Pancreas (tissue), 10 donors: ENCODE results near the gene KDM4C. TPM values are rescaled to one million over a fixed set of nuclear protein-coding genes. Genes with fewer than 3 reads are reported as not detected.
A peak's percentile ranks its signal among the peaks of the same experiment; 100 is the strongest.

ENCODE experiments used
- ATAC-seq, 4 donors: fragments of 200-7000 bp; cut with Tn5 transposase; one replicate each; pipeline versions ENCODE4 v1.8.0 to v1.9.1; 2020; ENCODE audit warnings: mild to moderate bottlenecking in 4 of 4, moderate library complexity in 4 of 4
- DNase-seq, 6 donors: peaks; one replicate each; pipeline ENCODE4 v3.0.0-alpha.2; 2020
- FAIRE-seq: peaks from 2 replicates; lab custom pipeline; 2012; peaks lifted over from hg19 to GRCh38; lab: Jason Lieb, UNC
- H3K27ac ChIP-seq, 4 donors: fragments of 200-600 bp; sonication (generic); 1 replicate in 3 of 4; 2 replicates in 1 of 4; pipeline versions ENCODE4 v1.5.0 to v1.8.0; 2020
- H3K27me3 ChIP-seq, 4 donors: fragments of 200-600 bp; one replicate each; pipeline ENCODE4 v1.8.0; 2021
- H3K36me3 ChIP-seq, 3 donors: fragments of 200-600 bp; sonication (generic) in 1 of 3; one replicate each; pipeline versions ENCODE4 v1.5.0 to v1.8.0; 2020 to 2021
- H3K4me1 ChIP-seq, 3 donors: fragments of 200-600 bp; one replicate each; pipeline ENCODE4 v1.8.0; 2021
- H3K4me3 ChIP-seq, 4 donors: fragments of 200-600 bp; sonication (generic) in 2 of 4; one replicate each; pipeline versions ENCODE4 v1.5.0 to v1.8.0; 2020 to 2021
- H3K9me3 ChIP-seq, 4 donors: fragments of 200-600 bp; one replicate each; pipeline ENCODE4 v1.8.0; 2021
- CTCF ChIP-seq, 4 donors: fragments of 200-600 bp; sonication (generic) in 3 of 4; IDR thresholded peaks; one replicate each; pipeline versions ENCODE4 v1.5.0 to v1.8.0; 2021; ENCODE audit warnings: antibody characterized with exemption in 4 of 4
- whole genome bisulfite sequencing, 2 donors: extraction: QIAGEN DNeasy Blood & Tissue Kit; methylation state at CpG; one replicate each; pipeline ENCODE4 v1.1.7; 2013; 5-methylcytosine and 5-hydroxymethylcytosine counted together
- intact Hi-C, 3 donors: fragments of 100-400 bp; cut with DNase I; formaldehyde crosslinking; loops; one replicate each; pipeline versions ENCODE4 v1.11.1 to v1.14.2; 2022
- polyA plus RNA-seq, 2 donors: library from polyadenylated mRNA; stranded (reverse); fragments of 200-250 nt; gene quantifications; one replicate each; pipeline ENCODE4 v1.2.3, GENCODE V29; 2013
- total RNA-seq, 6 donors: library from RNA; stranded (reverse); fragmentation: NEBNext Ultra II Directional in 4 of 6; extraction: Animal tissue kit (Norgen Biotek cat#: 25700) in 4 of 6; gene quantifications; one replicate each; pipeline versions ENCODE4 v1.2.1 to v1.2.4, GENCODE V29; 2021 to 2023
- donor health status: healthy with polysubstance abuse.
- donor health status: DM: no; HTN: no; CAD: no; lungs with moderate emphysema.
- donor health status: DM: no; HTN: no; CAD: no.
- donor health status: control.
- donor health status: control.
- donor health status: Bipolar disorder and iron deficiency.
- donor health status: DM: yes; HTN: yes; CAD: no.
- donor health status: DM: no; HTN: no; CAD: no.
- donor health status: DM: no; HTN: no; CAD: no.
- donor health status: DM: yes; HTN: yes; CAD: no.

Gene KDM4C
- total and polyA plus RNA-seq, 8 donors, result 10.5 to 30.8 (median 19.7) TPM

GRCh38 chr9:6873857-6874256, 116.1 kb downstream of the KDM4C start:
- TF ChIP-seq CTCF (IDR thresholded peaks at IDR 0.05), result no peak
- no peaks in the 10 kb centered on the region for H3K9me3 ChIP-seq
- no peak for FAIRE-seq
- no peaks in the 10 kb centered on the region for H3K27me3 ChIP-seq
- intact Hi-C loops, result no loop called here
- peaks cover 7 to 8% (median 7%) of the 10 kb centered on the region in 3 donors for H3K4me1 ChIP-seq
- H3K27ac ChIP-seq, result no peak overlapping the region
- WGBS, 2 donors, result 75 to 78% methylated on average over 7 of the region's 7 CpGs
- H3K4me3 ChIP-seq, result no peak overlapping the region
- ATAC-seq, result no peak
- no peaks in the 10 kb centered on the region for H3K36me3 ChIP-seq
- no peak for DNase-seq

- no peak for ATAC-seq
- intact Hi-C loops, result no loop called here
- H3K36me3 ChIP-seq, result no peaks in the 10 kb centered on the region
These were observed 118.6 kb downstream of the KDM4C start for GRCh38 chr9:6876195-6876894.

GRCh38 chr9:6877671-6878161, 119.9 kb downstream of the KDM4C start:
- H3K27me3 ChIP-seq, result no peaks in the 10 kb centered on the region
- no peaks in the 10 kb centered on the region for H3K36me3 ChIP-seq
- intact Hi-C loops, result no loop called here
- H3K9me3 ChIP-seq, result no peaks in the 10 kb centered on the region
- H3K4me1 ChIP-seq, result no peaks in the 10 kb centered on the region
- H3K4me3 ChIP-seq, result no peak overlapping the region
- DNase-seq, result no peak
- 71 to 75% methylated on average over 1 of the region's 1 CpG for WGBS, 2 donors
- H3K27ac ChIP-seq, result no peak overlapping the region
- TF ChIP-seq CTCF (IDR thresholded peaks at IDR 0.05), result no peak
- no peak for ATAC-seq
- FAIRE-seq, result no peak

More at GRCh38 chr9:6876195-6876894, 118.6 kb downstream of the KDM4C start:
- no peak overlapping the region for H3K27ac ChIP-seq
- TF ChIP-seq CTCF (IDR thresholded peaks at IDR 0.05), result no peak
- no peaks in the 10 kb centered on the region for H3K9me3 ChIP-seq
- no peaks in the 10 kb centered on the region for H3K27me3 ChIP-seq
- WGBS, 2 donors, result 96 to 98% methylated on average over 10 of the region's 10 CpGs
- FAIRE-seq (no peak), DNase-seq (no peak)
- peaks cover 0 to 2% (median 0%) of the 10 kb centered on the region in 3 donors for H3K4me1 ChIP-seq
- no peak overlapping the region for H3K4me3 ChIP-seq

DNA sequence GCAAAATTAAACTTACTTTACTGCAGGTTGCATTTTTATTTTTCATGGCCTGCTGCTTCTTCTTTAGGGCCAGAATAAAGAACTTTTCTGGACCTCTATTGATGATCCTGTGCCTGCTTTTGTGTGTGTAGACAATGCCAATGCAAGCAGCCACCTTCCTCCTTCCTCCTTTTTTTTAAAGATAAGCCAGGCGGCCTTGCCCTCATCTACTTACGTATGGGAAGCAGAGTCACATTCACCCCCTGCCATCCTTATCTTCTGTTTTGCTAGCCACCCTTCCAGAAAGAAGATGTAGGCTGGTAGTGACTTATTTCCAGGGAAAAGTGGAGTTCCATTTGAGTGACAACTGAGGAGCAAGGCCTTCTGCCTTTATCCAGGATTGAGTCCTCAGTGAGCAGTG, 122.9 kb downstream of the KDM4C start:
- intact Hi-C loops, result no loop called here
- Histone ChIP-seq H3K27ac (no peak overlapping the region), H3K27me3 (no peaks in the 10 kb centered on the region), H3K36me3 (no peaks in the 10 kb centered on the region), H3K4me1 (peaks cover 4 to 8% (median 5%) of the 10 kb centered on the region in 3 donors), H3K9me3 (no peaks in the 10 kb centered on the region), H3K4me3 (no peak overlapping the region)
- DNase-seq (no peak), ATAC-seq (no peak), FAIRE-seq (no peak)
- WGBS, 2 donors, result 62 to 64% methylated on average over 2 of the region's 2 CpGs
- no peak for TF ChIP-seq CTCF (IDR thresholded peaks at IDR 0.05)

DNA sequence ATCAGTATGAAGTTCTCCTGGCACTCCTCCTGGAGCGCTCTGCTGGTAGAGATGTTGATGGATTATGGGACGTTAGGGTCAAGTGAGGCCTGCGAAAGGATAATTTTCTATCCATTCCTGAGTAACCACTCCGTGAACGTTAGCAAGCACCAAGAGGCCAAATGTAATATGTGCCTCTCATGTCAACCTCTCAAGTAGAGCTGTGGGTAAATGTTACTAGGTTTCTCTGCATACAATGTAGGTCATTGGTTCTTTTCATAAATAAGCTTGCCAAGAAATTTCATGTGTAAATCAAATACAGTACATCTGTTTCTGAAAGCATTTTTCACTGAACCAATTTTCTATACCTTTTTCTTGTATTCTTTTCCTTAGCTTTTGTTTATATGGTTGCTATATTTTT, 126.3 kb downstream of the KDM4C start:
- Histone ChIP-seq H3K4me1 (peaks cover 4 to 8% (median 5%) of the 10 kb centered on the region in 3 donors), H3K27me3 (no peaks in the 10 kb centered on the region), H3K4me3 (no peak overlapping the region), H3K9me3 (no peaks in the 10 kb centered on the region), H3K36me3 (no peaks in the 10 kb centered on the region), H3K27ac (no peak overlapping the region)
- 40 to 41% methylated on average over 5 of the region's 5 CpGs for WGBS, 2 donors
- DNase-seq (no peak), FAIRE-seq (no peak), ATAC-seq (peak; percentile 70 to 91 (median 76))
- intact Hi-C loops, result no loop called here
- TF ChIP-seq CTCF (IDR thresholded peaks at IDR 0.05), result no peak
